Mucosa of stomach (tissue), 1 donor: Measurements from ENCODE around the gene STK11.

Experiments used
- H3K27me3 ChIP-seq: one replicate; pipeline ENCODE4 v1.7.0; 2013; ENCODE audit warnings: mild to moderate bottlenecking, low read length; ENCODE audit not compliant: control insufficient read depth, insufficient read depth
- H3K36me3 ChIP-seq: one replicate; pipeline ENCODE4 v1.7.0; 2013; ENCODE audit warnings: low read length; ENCODE audit not compliant: control insufficient read depth, insufficient read depth
- H3K4me1 ChIP-seq: one replicate; pipeline ENCODE4 v1.7.0; 2013; ENCODE audit warnings: mild to moderate bottlenecking, low read length; ENCODE audit not compliant: control insufficient read depth, insufficient read depth
- H3K4me3 ChIP-seq: one replicate; pipeline ENCODE4 v1.7.0; 2013; ENCODE audit warnings: low read length
- H3K9ac ChIP-seq: one replicate; pipeline ENCODE4 v1.7.0; 2013; ENCODE audit warnings: mild to moderate bottlenecking, low read length, moderate library complexity
- H3K9me3 ChIP-seq: one replicate; pipeline ENCODE4 v1.7.0; 2013; ENCODE audit warnings: mild to moderate bottlenecking, low read length, moderate library complexity; ENCODE audit not compliant: control insufficient read depth
- donor health status: Pancreatic carcinoma.

Gene STK11

GRCh38 chr19:1205114-1206099, at the start of gene STK11:
TSS of gene STK11 (plus strand) at chr19:1205778. CDS start at chr19:1206914, 1,136 bp downstream.
- Histone ChIP-seq H3K4me1 (peaks cover 56% of the 10 kb centered on the region), H3K36me3 (no peaks in the 10 kb centered on the region), H3K9me3 (no peaks in the 10 kb centered on the region), H3K27me3 (no peaks in the 10 kb centered on the region), H3K4me3 (peak within 1 kb of the TSS; percentile 62), H3K9ac (peak within 1 kb of the TSS; percentile 74)

- Histone ChIP-seq H3K4me3 (no peak overlapping the region), H3K9me3 (no peaks in the 10 kb centered on the region), H3K27me3 (no peaks in the 10 kb centered on the region), H3K36me3 (no peaks in the 10 kb centered on the region), H3K4me1 (peaks cover 18% of the 10 kb centered on the region), H3K9ac (no peak overlapping the region)
Measured at GRCh38 chr19:1156305-1156801, 49.2 kb upstream of the STK11 start.

- Histone ChIP-seq H3K4me3 (no peak overlapping the region), H3K9ac (no peak overlapping the region), H3K27me3 (no peaks in the 10 kb centered on the region), H3K36me3 (no peaks in the 10 kb centered on the region), H3K9me3 (no peaks in the 10 kb centered on the region), H3K4me1 (peaks cover 18% of the 10 kb centered on the region)
Measured at GRCh38 chr19:1156830-1157615, 48.6 kb upstream of the STK11 start.

- H3K9ac ChIP-seq, result no peak overlapping the region
- H3K36me3 ChIP-seq, result no peaks in the 10 kb centered on the region
- no peaks in the 10 kb centered on the region for H3K9me3 ChIP-seq
- H3K4me3 ChIP-seq, result no peak overlapping the region
- peaks cover 18% of the 10 kb centered on the region for H3K4me1 ChIP-seq
- H3K27me3 ChIP-seq, result no peaks in the 10 kb centered on the region
Measured at GRCh38 chr19:1157931-1158884, 47.4 kb upstream of the STK11 start.

GRCh38 chr19:1158885-1159448, 46.6 kb upstream of the STK11 start:
- peaks cover 18% of the 10 kb centered on the region for H3K4me1 ChIP-seq
- no peak overlapping the region for H3K9ac ChIP-seq
- no peaks in the 10 kb centered on the region for H3K27me3 ChIP-seq
- no peak overlapping the region for H3K4me3 ChIP-seq
- H3K36me3 ChIP-seq, result no peaks in the 10 kb centered on the region
- H3K9me3 ChIP-seq, result no peaks in the 10 kb centered on the region

- no peaks in the 10 kb centered on the region for H3K27me3 ChIP-seq
- H3K9ac ChIP-seq, result no peak overlapping the region
- H3K9me3 ChIP-seq, result no peaks in the 10 kb centered on the region
- H3K36me3 ChIP-seq, result no peaks in the 10 kb centered on the region
- H3K4me1 ChIP-seq, result peaks cover 11% of the 10 kb centered on the region
- H3K4me3 ChIP-seq, result no peak overlapping the region
Measured at GRCh38 chr19:1159864-1160595, 45.5 kb upstream of the STK11 start.

- Histone ChIP-seq H3K36me3 (no peaks in the 10 kb centered on the region), H3K9me3 (no peaks in the 10 kb centered on the region), H3K4me1 (no peaks in the 10 kb centered on the region), H3K4me3 (no peak overlapping the region), H3K9ac (no peak overlapping the region), H3K27me3 (no peaks in the 10 kb centered on the region)
Measured at GRCh38 chr19:1161716-1162115, 43.9 kb upstream of the STK11 start.

- no peaks in the 10 kb centered on the region for H3K36me3 ChIP-seq
- no peak overlapping the region for H3K4me3 ChIP-seq
- no peaks in the 10 kb centered on the region for H3K9me3 ChIP-seq
- H3K27me3 ChIP-seq, result no peaks in the 10 kb centered on the region
- H3K9ac ChIP-seq, result no peak overlapping the region
- no peaks in the 10 kb centered on the region for H3K4me1 ChIP-seq
Measured at GRCh38 chr19:1162404-1163282, 42.9 kb upstream of the STK11 start.

GRCh38 chr19:1163283-1163933, 42.2 kb upstream of the STK11 start:
- no peaks in the 10 kb centered on the region for H3K9me3 ChIP-seq
- H3K36me3 ChIP-seq, result no peaks in the 10 kb centered on the region
- H3K27me3 ChIP-seq, result no peaks in the 10 kb centered on the region
- H3K4me1 ChIP-seq, result no peaks in the 10 kb centered on the region
- no peak overlapping the region for H3K4me3 ChIP-seq
- no peak overlapping the region for H3K9ac ChIP-seq
